ENCODE measurements around the gene CHD6.

DNA sequence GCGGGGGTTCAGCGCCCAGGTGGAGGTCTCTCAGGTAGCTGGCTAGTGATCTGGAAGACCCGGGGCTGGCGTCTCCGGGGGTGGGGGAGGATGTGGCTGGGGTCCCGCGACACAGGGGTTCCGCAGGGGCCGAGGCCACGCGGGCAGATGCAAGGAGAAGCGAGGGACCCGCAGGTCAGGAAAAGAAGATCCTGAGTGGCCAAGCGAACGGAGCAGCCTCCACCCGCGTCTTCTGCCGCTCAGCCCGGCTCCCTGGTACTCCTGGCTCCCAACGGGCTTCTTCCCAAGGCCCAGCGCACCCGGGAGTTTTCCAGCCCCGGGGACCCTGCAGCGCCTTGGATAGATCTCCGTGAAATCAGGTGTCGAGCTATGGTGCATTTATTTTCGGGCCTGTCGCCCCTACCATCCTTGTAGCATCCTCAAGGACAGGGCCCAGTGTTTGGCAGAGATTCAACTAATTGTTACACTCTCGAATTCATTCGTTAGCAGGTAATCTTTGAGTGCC lies 682 bp upstream of the CHD6 start:
- TF ChIP-seq, protein P1, sequence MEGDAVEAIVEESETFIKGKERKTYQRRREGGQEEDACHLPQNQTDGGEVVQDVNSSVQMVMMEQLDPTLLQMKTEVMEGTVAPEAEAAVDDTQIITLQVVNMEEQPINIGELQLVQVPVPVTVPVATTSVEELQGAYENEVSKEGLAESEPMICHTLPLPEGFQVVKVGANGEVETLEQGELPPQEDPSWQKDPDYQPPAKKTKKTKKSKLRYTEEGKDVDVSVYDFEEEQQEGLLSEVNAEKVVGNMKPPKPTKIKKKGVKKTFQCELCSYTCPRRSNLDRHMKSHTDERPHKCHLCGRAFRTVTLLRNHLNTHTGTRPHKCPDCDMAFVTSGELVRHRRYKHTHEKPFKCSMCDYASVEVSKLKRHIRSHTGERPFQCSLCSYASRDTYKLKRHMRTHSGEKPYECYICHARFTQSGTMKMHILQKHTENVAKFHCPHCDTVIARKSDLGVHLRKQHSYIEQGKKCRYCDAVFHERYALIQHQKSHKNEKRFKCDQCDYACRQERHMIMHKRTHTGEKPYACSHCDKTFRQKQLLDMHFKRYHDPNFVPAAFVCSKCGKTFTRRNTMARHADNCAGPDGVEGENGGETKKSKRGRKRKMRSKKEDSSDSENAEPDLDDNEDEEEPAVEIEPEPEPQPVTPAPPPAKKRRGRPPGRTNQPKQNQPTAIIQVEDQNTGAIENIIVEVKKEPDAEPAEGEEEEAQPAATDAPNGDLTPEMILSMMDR (conservative IDR thresholded peaks at IDR 0.05; ENCODE audit: low read length) = no peak
- TF ChIP-seq EZH2phosphoT487 (IDR thresholded peaks at IDR 0.05; ENCODE audit: borderline replicate concordance, low read depth, low read length) = no peak

Measured in OCI-LY7 (cell line).